GM23338 (cell line): ENCODE measurements around the gene ATOH8. TPM values are rescaled to one million over a fixed set of nuclear protein-coding genes. Genes with fewer than 3 reads are reported as not detected.

Experiments used
- ATAC-seq: fragments of 200-7000 bp; cut with Tn5 transposase; 3 replicates; pipeline ENCODE4 v1.9.1; 2020
- DNase-seq: peaks from one replicate; pipeline ENCODE4 v3.0.0-alpha.2; 2015; ENCODE audit warnings: low spot score
- H2AFZ ChIP-seq: fragments of 200-600 bp; sonication (generic); 2 replicates; pipeline ENCODE4 v1.8.0; 2016; ENCODE audit warnings: antibody characterized with exemption, mild to moderate bottlenecking, moderate library complexity
- H3F3A ChIP-seq: fragments of 200-600 bp; sonication (generic); replicated peaks from 2 replicates; pipeline ENCODE4 v1.8.0; 2017; ENCODE audit warnings: antibody characterized with exemption, mixed run types, low read depth
- H3K27ac ChIP-seq: fragments of 200-600 bp; sonication (generic); 2 replicates; pipeline ENCODE4 v1.6.1; 2016; ENCODE audit warnings: low read depth
- H3K27me3 ChIP-seq: fragments of 200-600 bp; sonication (generic); 2 replicates; pipeline ENCODE4 v1.8.0; 2016; ENCODE audit warnings: mild to moderate bottlenecking, mixed run types, moderate library complexity; ENCODE audit not compliant: insufficient read depth
- H3K36me3 ChIP-seq: fragments of 200-600 bp; sonication (generic); 2 replicates; pipeline ENCODE4 v1.8.0; 2016; ENCODE audit warnings: mild to moderate bottlenecking; ENCODE audit not compliant: insufficient read depth
- H3K4me1 ChIP-seq: fragments of 200-600 bp; sonication (generic); 2 replicates; pipeline ENCODE4 v1.8.0; 2016; ENCODE audit warnings: mild to moderate bottlenecking, moderate library complexity; ENCODE audit not compliant: insufficient read depth
- H3K4me2 ChIP-seq: fragments of 200-600 bp; sonication (generic); 2 replicates; pipeline ENCODE4 v1.7.1; 2017; ENCODE audit warnings: mixed run types
- H3K4me3 ChIP-seq: fragments of 200-600 bp; sonication (generic); 2 replicates; pipeline ENCODE4 v1.6.1; 2016; ENCODE audit warnings: mixed run types
- H3K79me2 ChIP-seq: fragments of 200-600 bp; sonication (generic); replicated peaks from 2 replicates; pipeline ENCODE4 v1.8.0; 2017; ENCODE audit warnings: mild to moderate bottlenecking; ENCODE audit not compliant: insufficient read depth
- H3K9me2 ChIP-seq: fragments of 200-600 bp; sonication (generic); 2 replicates; pipeline ENCODE4 v1.8.0; 2017; ENCODE audit not compliant: insufficient read depth
- H4K20me1 ChIP-seq: fragments of 200-600 bp; sonication (generic); replicated peaks from 2 replicates; pipeline ENCODE4 v1.8.0; 2017; ENCODE audit warnings: mild to moderate bottlenecking; ENCODE audit not compliant: insufficient read depth
- H3K27ac Mint-ChIP-seq: 2 replicates; pipeline ENCODE4 v1.8.0; 2020; ENCODE audit warnings: inconsistent platforms, mild to moderate bottlenecking, moderate library complexity, mixed read lengths
- H3K27me3 Mint-ChIP-seq: 3 replicates; pipeline ENCODE4 v1.8.0; 2022; ENCODE audit warnings: low read depth, mild to moderate bottlenecking, moderate library complexity, mixed read lengths, inconsistent platforms; ENCODE audit not compliant: insufficient read depth, poor library complexity
- H3K36me3 Mint-ChIP-seq: 3 replicates; pipeline ENCODE4 v1.8.0; 2021; ENCODE audit warnings: low read depth, mild to moderate bottlenecking, inconsistent platforms, moderate library complexity, mixed read lengths
- H3K4me1 Mint-ChIP-seq: 3 replicates; pipeline ENCODE4 v1.8.0; 2020; ENCODE audit warnings: mild to moderate bottlenecking, inconsistent platforms, mixed read lengths
- H3K4me3 Mint-ChIP-seq: 3 replicates; pipeline ENCODE4 v1.8.0; 2021; ENCODE audit warnings: moderate library complexity, mild to moderate bottlenecking, inconsistent platforms, mixed read lengths
- H3K9me3 Mint-ChIP-seq: 3 replicates; pipeline ENCODE4 v1.8.0; 2020; ENCODE audit warnings: moderate library complexity, mild to moderate bottlenecking, inconsistent platforms, mixed read lengths
- CREB1 ChIP-seq: fragments of 250-450 bp; sonication (Bioruptor Pico); IDR thresholded peaks from 2 replicates; pipeline ENCODE4 v1.5.0; 2020; ENCODE audit warnings: low read depth, mild to moderate bottlenecking, moderate library complexity
- CTCF ChIP-seq, 2 experiments: fragments of 200-600 bp in 1 of 2; sonication (generic) in 1 of 2; conservative IDR thresholded peaks; 2 replicates each; pipeline versions ENCODE4 v1.5.1 to v1.6.1; 2016 to 2017; ENCODE audit warnings: antibody characterized with exemption in 2 of 2, low read depth in 2 of 2, mild to moderate bottlenecking in 2 of 2, moderate library complexity in 1 of 2
- ETS1 ChIP-seq: IDR thresholded peaks from 2 replicates; pipeline ENCODE4 v1.6.1; 2016; ENCODE audit warnings: antibody characterized with exemption
- EZH2 ChIP-seq: fragments of 200-600 bp; sonication (generic); IDR thresholded peaks from one replicate; pipeline ENCODE4 v1.8.0; 2017; ENCODE audit warnings: antibody characterized with exemption, mild to moderate bottlenecking, low read depth; ENCODE audit not compliant: unreplicated experiment
- EZH2phosphoT487 ChIP-seq: fragments of 200-600 bp; sonication (generic); IDR thresholded peaks from one replicate; pipeline ENCODE4 v1.8.1; 2018; ENCODE audit warnings: antibody characterized with exemption; ENCODE audit not compliant: unreplicated experiment
- JUNB ChIP-seq: IDR thresholded peaks from one replicate; pipeline ENCODE4 v1.6.1; 2016; ENCODE audit warnings: antibody characterized with exemption; ENCODE audit not compliant: unreplicated experiment
- NANOG ChIP-seq: IDR thresholded peaks from 2 replicates; pipeline ENCODE4 v1.6.1; 2016; ENCODE audit warnings: antibody characterized with exemption, borderline replicate concordance
- POLR2AphosphoS5 ChIP-seq: IDR thresholded peaks from 2 replicates; pipeline ENCODE4 v1.6.1; 2016; ENCODE audit warnings: antibody characterized with exemption, low read depth
- STAT1 ChIP-seq: IDR thresholded peaks from one replicate; pipeline ENCODE4 v1.6.1; 2016; ENCODE audit warnings: antibody characterized with exemption; ENCODE audit not compliant: unreplicated experiment
- ZNF114 ChIP-seq: fragments of 250-450 bp; sonication (Bioruptor Pico); IDR thresholded peaks from 2 replicates; pipeline ENCODE4 v1.5.0; 2020; ENCODE audit warnings: mild to moderate bottlenecking, moderate library complexity
- ZNF331 ChIP-seq: fragments of 250-450 bp; sonication (Bioruptor Pico); IDR thresholded peaks from 2 replicates; pipeline ENCODE4 v1.5.0; 2020; ENCODE audit warnings: low read depth, mild to moderate bottlenecking, moderate library complexity
- polyA plus RNA-seq: library from polyadenylated mRNA; unstranded; fragments of >200 nt; fragmentation: Nextera tagmentation; extraction: Ambion mirVana; gene quantifications from 2 replicates; pipeline ENCODE4 v1.2.1, GENCODE V29; 2016
- total RNA-seq: library from RNA; depleted of rRNA; stranded (reverse); fragments of >200 nt; shearing (Covaris generic); gene quantifications from 2 replicates; pipeline ENCODE4 v1.2.3, GENCODE V29; 2014

The ATOH8 gene
- total and polyA plus RNA-seq, 2 experiments from 2014 or later, result 0.11 to 0.97 TPM

GRCh38 chr2:85779641-85780315, 26.0 kb downstream of the ATOH8 start (continued):
- TF ChIP-seq CTCF (conservative IDR thresholded peaks at IDR 0.05; ENCODE audit: low read depth in 2 of 2), result no peak
- TF ChIP-seq JUNB, result no peak
- TF ChIP-seq ZNF331 (CRISPR knock-in tag), result no peak
- TF ChIP-seq EZH2, result no peak
- TF ChIP-seq ETS1, result no peak

- Histone ChIP-seq H3K4me2 (no peak overlapping the region), H3K9me2 (no peaks in the 10 kb centered on the region), H3K27me3 (no peaks in the 10 kb centered on the region), H3K4me3 (no peak overlapping the region), H3K27ac (no peak overlapping the region), H3K79me2 (no peaks in the 10 kb centered on the region), H3K36me3 (no peaks in the 10 kb centered on the region), H3F3A (no peaks in the 10 kb centered on the region), H2AFZ (no peak overlapping the region), H3K4me1 (peaks cover 9% of the 10 kb centered on the region; the same call in 1 of the 2 replicates), H4K20me1 (no peaks in the 10 kb centered on the region)
- Mint-ChIP-seq H3K4me1 (peaks cover 21% of the 10 kb centered on the region), H3K9me3 (no peaks in the 10 kb centered on the region), H3K4me3 (no peak overlapping the region), H3K27me3 (peaks cover 6% of the 10 kb centered on the region), H3K36me3 (no peaks in the 10 kb centered on the region; the same call in 2 of the 3 replicates), H3K27ac (no peak overlapping the region)
- no peak for ATAC-seq
- no peak for DNase-seq
- TF ChIP-seq NANOG (no peak), CREB1 (CRISPR knock-in tag) (no peak), CTCF (conservative IDR thresholded peaks at IDR 0.05; ENCODE audit: low read depth in 2 of 2) (no peak), EZH2phosphoT487 (no peak), ZNF114 (CRISPR knock-in tag) (no peak), POLR2AphosphoS5 (no peak), ETS1 (no peak), ZNF331 (CRISPR knock-in tag) (no peak), STAT1 (no peak)
Observed at GRCh38 chr2:85780316-85781012, 26.7 kb downstream of the ATOH8 start.
